Mammary epithelial cell (primary cell): Measurements from ENCODE around the gene MEP1B.

Experiments
- EZH2 ChIP-seq: IDR thresholded peaks from 2 replicates; pipeline ENCODE4 v1.6.1; 2012; ENCODE audit warnings: low read length, inconsistent platforms, borderline replicate concordance
- TF ChIP-seq, protein P1 (sequence below), 2 donors: IDR thresholded peaks in 1 of 2; conservative IDR thresholded peaks in 1 of 2; 2 replicates each; pipeline ENCODE4 v1.5.1; 2011 to 2012; ENCODE audit warnings: inconsistent platforms in 2 of 2, low read length in 2 of 2, mild to moderate bottlenecking in 2 of 2, control low read depth in 1 of 2, low read depth in 1 of 2; ENCODE audit not compliant: insufficient read depth in 1 of 2; ENCODE audit errors: extremely low read depth in 1 of 2

GRCh38 chr18:32261003-32261402 is 71.2 kb downstream of the MEP1B start:
- no peak for TF ChIP-seq EZH2
- TF ChIP-seq, protein P1, sequence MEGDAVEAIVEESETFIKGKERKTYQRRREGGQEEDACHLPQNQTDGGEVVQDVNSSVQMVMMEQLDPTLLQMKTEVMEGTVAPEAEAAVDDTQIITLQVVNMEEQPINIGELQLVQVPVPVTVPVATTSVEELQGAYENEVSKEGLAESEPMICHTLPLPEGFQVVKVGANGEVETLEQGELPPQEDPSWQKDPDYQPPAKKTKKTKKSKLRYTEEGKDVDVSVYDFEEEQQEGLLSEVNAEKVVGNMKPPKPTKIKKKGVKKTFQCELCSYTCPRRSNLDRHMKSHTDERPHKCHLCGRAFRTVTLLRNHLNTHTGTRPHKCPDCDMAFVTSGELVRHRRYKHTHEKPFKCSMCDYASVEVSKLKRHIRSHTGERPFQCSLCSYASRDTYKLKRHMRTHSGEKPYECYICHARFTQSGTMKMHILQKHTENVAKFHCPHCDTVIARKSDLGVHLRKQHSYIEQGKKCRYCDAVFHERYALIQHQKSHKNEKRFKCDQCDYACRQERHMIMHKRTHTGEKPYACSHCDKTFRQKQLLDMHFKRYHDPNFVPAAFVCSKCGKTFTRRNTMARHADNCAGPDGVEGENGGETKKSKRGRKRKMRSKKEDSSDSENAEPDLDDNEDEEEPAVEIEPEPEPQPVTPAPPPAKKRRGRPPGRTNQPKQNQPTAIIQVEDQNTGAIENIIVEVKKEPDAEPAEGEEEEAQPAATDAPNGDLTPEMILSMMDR (conservative IDR thresholded peaks at IDR 0.05 in 1 of 2, IDR thresholded peaks at IDR 0.05 in 1 of 2; ENCODE audit: extremely low read depth in 1 of 2, insufficient read depth in 1 of 2, low read depth in 1 of 2, low read length in 2 of 2) = peak; percentile 20 to 24
